Vagina (tissue), 2 donors: Measurements from ENCODE around the gene PSMD6. TPM values are rescaled to one million over a fixed set of nuclear protein-coding genes. Genes with fewer than 3 reads are reported as not detected.

Experiments used
- DNase-seq, 2 donors: peaks; one replicate each; pipeline ENCODE4 v3.0.0-alpha.2; 2017; ENCODE audit errors: extremely low spot score in 2 of 2
- H3K27ac ChIP-seq: fragments of 200-600 bp; sonication (generic); one replicate; pipeline ENCODE4 v1.5.1; 2019
- H3K27me3 ChIP-seq: fragments of 200-600 bp; sonication (generic); one replicate; pipeline ENCODE4 v1.5.1; 2019
- H3K36me3 ChIP-seq, 2 donors: fragments of 200-600 bp; sonication (generic); one replicate each; pipeline ENCODE4 v1.5.1; 2017 to 2019
- H3K4me1 ChIP-seq: fragments of 200-600 bp; sonication (generic); one replicate; pipeline ENCODE4 v1.5.1; 2019
- H3K4me3 ChIP-seq, 2 donors: fragments of 200-600 bp; sonication (generic); 1 replicate in 1 of 2; 2 replicates in 1 of 2; pipeline ENCODE4 v1.5.1; 2016 to 2019
- H3K9me3 ChIP-seq: fragments of 200-600 bp; sonication (generic); one replicate; pipeline ENCODE4 v1.5.1; 2019
- POLR2A ChIP-seq, 2 donors: fragments of 450-650 bp; IDR thresholded peaks; one replicate each; pipeline ENCODE4 v1.6.1; 2017; ENCODE audit warnings: antibody characterized with exemption in 2 of 2, mild to moderate bottlenecking in 2 of 2, moderate library complexity in 2 of 2
- POLR2AphosphoS5 ChIP-seq, 2 donors: sonication (generic); formaldehyde crosslinking; IDR thresholded peaks; one replicate each; pipeline ENCODE4 v1.9.0; 2017; ENCODE audit warnings: antibody characterized with exemption in 2 of 2, mild to moderate bottlenecking in 2 of 2, low read depth in 1 of 2; ENCODE audit not compliant: insufficient read depth in 1 of 2
- intact Hi-C: fragments of 100-400 bp; cut with DNase I; formaldehyde crosslinking; loops from one replicate; pipeline ENCODE4 v1.15.1; 2023
- total RNA-seq: library from RNA; depleted of rRNA; stranded (reverse); fragments of >200 nt; gene quantifications from one replicate; pipeline ENCODE4 v1.2.3, GENCODE V29; 2016
- TF ChIP-seq, protein P1 (sequence below), 3 experiments: fragments of 450-650 bp in 2 of 3; fragments of 200-600 bp in 1 of 3; sonication (generic) in 1 of 3; IDR thresholded peaks; one replicate each; pipeline ENCODE4 v1.5.1; 2017 to 2019; ENCODE audit warnings: antibody characterized with exemption in 3 of 3, mild to moderate bottlenecking in 2 of 3, moderate library complexity in 2 of 3

The PSMD6 gene
- total RNA-seq, 1 donor from 2014 or later = 50.3 TPM

DNA sequence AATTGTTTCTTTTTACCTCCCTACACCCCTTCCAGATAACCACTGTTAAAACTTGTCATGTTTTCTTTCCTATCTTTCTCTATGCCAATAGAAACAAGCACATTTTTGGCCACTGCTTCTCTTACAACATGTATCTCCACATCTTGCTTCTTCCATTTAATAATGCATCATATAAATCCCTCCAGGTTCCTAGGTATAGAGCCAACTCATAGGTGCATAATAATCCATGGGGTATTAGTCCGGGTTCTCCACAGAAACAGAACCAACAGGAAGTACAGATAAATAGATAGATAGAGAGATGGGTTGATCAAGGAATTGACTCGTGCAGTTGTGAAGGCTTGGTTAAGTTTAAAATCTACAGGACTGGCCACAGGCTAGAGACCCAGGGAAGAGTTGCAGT is 41.5 kb upstream of the PSMD6 start:
- Histone ChIP-seq H3K4me1 (peaks cover 13% of the 10 kb centered on the region), H3K27me3 (no peaks in the 10 kb centered on the region), H3K9me3 (no peaks in the 10 kb centered on the region), H3K36me3 (no peaks in the 10 kb centered on the region), H3K4me3 (no peak overlapping the region), H3K27ac (no peak overlapping the region)
- TF ChIP-seq POLR2A (IDR thresholded peaks at IDR 0.05) (no peak), POLR2AphosphoS5 (IDR thresholded peaks at IDR 0.05; ENCODE audit: insufficient read depth in 1 of 2, low read depth in 1 of 2) (no peak)
- TF ChIP-seq, protein P1, sequence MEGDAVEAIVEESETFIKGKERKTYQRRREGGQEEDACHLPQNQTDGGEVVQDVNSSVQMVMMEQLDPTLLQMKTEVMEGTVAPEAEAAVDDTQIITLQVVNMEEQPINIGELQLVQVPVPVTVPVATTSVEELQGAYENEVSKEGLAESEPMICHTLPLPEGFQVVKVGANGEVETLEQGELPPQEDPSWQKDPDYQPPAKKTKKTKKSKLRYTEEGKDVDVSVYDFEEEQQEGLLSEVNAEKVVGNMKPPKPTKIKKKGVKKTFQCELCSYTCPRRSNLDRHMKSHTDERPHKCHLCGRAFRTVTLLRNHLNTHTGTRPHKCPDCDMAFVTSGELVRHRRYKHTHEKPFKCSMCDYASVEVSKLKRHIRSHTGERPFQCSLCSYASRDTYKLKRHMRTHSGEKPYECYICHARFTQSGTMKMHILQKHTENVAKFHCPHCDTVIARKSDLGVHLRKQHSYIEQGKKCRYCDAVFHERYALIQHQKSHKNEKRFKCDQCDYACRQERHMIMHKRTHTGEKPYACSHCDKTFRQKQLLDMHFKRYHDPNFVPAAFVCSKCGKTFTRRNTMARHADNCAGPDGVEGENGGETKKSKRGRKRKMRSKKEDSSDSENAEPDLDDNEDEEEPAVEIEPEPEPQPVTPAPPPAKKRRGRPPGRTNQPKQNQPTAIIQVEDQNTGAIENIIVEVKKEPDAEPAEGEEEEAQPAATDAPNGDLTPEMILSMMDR (IDR thresholded peaks at IDR 0.05) = no peak
- DNase-seq = no peak
- intact Hi-C loops = no loop called here

DNA sequence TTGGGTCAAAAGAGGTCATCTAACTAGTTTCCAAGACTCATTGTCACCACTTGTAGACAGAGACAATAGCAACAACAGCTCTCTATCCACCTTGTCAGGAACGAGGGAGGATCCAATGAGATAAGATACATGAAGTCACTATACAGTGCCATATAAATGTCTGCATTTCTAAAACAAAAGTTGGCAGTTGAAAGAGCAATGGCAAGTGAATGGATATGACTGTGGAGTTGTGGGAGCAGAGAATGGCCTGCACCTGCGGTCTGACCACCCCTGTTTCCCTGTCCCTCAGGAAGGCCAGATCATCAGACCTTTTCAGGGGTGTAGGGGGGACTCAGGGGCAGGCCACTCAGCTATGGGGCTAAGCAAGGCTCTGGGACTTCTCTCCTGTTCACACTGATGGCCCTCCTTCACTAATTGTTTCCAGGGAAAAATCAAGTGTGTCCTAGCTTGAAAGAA is 40.7 kb upstream of the PSMD6 start:
- intact Hi-C loops = no loop called here
- H3K27ac ChIP-seq = no peak overlapping the region
- peaks cover 13% of the 10 kb centered on the region for H3K4me1 ChIP-seq
- no peak overlapping the region for H3K4me3 ChIP-seq
- no peaks in the 10 kb centered on the region for H3K9me3 ChIP-seq
- no peaks in the 10 kb centered on the region for H3K36me3 ChIP-seq
- no peaks in the 10 kb centered on the region for H3K27me3 ChIP-seq
- DNase-seq = no peak
- TF ChIP-seq POLR2AphosphoS5 (IDR thresholded peaks at IDR 0.05; ENCODE audit: insufficient read depth in 1 of 2, low read depth in 1 of 2) = no peak
- no peak for TF ChIP-seq POLR2A (IDR thresholded peaks at IDR 0.05)
- TF ChIP-seq, protein P1 (IDR thresholded peaks at IDR 0.05) = no peak

DNA sequence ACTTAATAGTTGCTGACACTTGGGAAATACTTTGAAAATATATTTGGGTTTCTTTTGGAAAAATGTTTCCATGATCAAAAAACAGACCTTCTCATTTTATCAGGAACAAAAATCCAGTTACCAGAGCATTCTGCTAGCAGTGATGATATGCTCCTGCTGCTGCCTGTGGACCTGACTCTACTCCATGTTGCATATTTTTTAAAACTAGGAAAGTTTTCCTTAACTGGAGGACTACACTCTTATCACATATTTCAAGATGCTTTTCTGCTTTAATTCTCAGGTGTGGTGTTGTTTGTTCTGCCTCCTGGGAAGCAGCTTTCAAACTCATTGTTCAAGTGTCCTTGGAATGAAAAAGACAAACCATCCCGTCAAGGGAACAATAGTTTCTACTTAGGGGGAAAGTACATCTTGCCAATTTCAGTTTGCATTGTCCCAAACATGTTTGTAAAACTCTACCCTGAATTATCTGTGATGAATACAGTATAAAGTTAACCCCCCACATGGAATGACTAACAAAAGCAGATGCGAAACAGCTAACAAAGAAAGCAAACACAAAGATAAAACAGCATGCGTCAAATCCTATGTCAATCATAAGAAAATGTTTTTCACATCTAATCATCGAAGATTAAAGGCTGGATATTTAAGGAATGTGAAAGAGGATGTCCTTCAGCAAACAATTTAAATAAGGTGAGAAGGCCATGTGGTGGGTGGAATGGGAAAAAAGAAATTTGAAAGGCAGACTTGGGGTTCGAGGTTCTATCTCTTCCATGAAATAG is 40.1 kb upstream of the PSMD6 start:
- Histone ChIP-seq H3K27me3 (no peaks in the 10 kb centered on the region), H3K4me1 (peaks cover 13% of the 10 kb centered on the region), H3K4me3 (no peak overlapping the region), H3K27ac (no peak overlapping the region), H3K36me3 (no peaks in the 10 kb centered on the region), H3K9me3 (no peaks in the 10 kb centered on the region)
- intact Hi-C loops = no loop called here
- DNase-seq = no peak
- TF ChIP-seq POLR2A (IDR thresholded peaks at IDR 0.05) = no peak

DNA sequence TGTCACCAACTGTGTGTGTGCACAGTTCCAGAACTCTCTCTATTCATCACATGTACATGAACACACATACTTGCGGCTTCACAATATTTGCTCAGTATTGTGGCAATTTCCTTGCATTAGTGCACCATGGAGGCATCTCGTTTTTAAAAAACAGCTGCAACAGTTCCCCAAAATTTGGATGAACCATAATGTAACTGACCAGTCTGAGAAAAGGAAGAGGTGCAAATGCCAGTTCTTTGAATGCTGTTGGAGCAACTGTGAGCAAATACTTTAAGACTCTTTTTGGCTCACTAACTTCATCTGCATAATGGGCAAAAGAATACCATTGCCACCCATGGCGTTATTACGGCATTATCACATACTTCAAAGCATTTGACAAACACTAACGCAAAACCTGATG is 38.3 kb upstream of the PSMD6 start:
- no peak overlapping the region for H3K27ac ChIP-seq
- intact Hi-C loops = no loop called here
- H3K9me3 ChIP-seq = no peaks in the 10 kb centered on the region
- no peaks in the 10 kb centered on the region for H3K36me3 ChIP-seq
- H3K4me1 ChIP-seq = no peaks in the 10 kb centered on the region
- no peak overlapping the region for H3K4me3 ChIP-seq
- H3K27me3 ChIP-seq = no peaks in the 10 kb centered on the region
- DNase-seq = no peak
- TF ChIP-seq, protein P1 (IDR thresholded peaks at IDR 0.05) = no peak
- TF ChIP-seq POLR2AphosphoS5 (IDR thresholded peaks at IDR 0.05; ENCODE audit: insufficient read depth in 1 of 2, low read depth in 1 of 2) (no peak), POLR2A (IDR thresholded peaks at IDR 0.05) (no peak)

DNA sequence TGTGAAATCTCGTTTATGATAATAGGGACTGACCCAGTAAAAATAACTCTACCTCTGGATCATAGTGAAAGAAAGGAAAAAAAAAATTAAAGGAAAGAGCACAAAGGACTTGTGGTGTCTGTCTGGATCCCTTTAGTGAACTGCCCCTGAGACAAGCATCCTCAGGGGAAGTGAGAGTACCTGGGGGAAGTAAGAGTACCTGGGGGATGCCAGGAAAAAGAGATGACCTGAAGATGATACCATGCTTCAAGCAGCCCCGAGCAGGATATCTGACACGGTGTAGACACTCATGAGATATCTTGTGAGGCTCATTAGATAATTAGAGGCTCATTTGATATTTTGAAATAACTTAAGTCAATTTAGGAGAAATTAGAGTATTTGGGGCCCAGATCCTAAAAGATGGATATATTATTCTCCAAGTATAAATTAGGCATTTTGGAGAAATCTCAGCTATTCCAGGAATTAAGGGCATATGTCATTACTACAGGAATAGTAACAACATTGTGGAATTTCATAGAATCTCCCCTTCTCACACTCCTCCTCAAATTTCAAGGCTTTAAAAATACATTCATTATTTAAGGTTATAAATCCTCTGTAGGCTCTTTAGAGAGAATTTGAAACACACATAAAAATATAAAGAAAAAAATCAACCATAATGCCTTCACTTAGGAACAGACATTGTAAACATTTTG is 36.3 kb upstream of the PSMD6 start:
- Histone ChIP-seq H3K27me3 (no peaks in the 10 kb centered on the region), H3K9me3 (no peaks in the 10 kb centered on the region), H3K4me1 (no peaks in the 10 kb centered on the region), H3K27ac (no peak overlapping the region), H3K4me3 (no peak overlapping the region), H3K36me3 (no peaks in the 10 kb centered on the region)
- intact Hi-C loops = no loop called here
- no peak for TF ChIP-seq POLR2AphosphoS5 (IDR thresholded peaks at IDR 0.05; ENCODE audit: insufficient read depth in 1 of 2, low read depth in 1 of 2)
- TF ChIP-seq, protein P1 (IDR thresholded peaks at IDR 0.05) = no peak
- no peak for TF ChIP-seq POLR2A (IDR thresholded peaks at IDR 0.05)
- no peak for DNase-seq
